Cerebellar nuclear complex (tissue), 1 donor: Measurements from ENCODE around the gene CXXC5.
A peak's percentile ranks its signal among the peaks of the same experiment; 100 is the strongest.

Experiments
- DNase-seq, 2 experiments: peaks; one replicate each; lab custom pipeline; 2025; lab: John Stamatoyannopoulos, UW

Gene CXXC5

GRCh38 chr5:139682016-139682975, 34.1 kb downstream of the CXXC5 start:
- no peak for DNase-seq

- no peak for DNase-seq
Observed at GRCh38 chr5:139683295-139684271, 35.4 kb downstream of the CXXC5 start.

GRCh38 chr5:139684350-139684880, 36.3 kb downstream of the CXXC5 start:
- no peak for DNase-seq

- peak; percentile 27 to 66 for DNase-seq
Observed at GRCh38 chr5:139684881-139685749, 37.0 kb downstream of the CXXC5 start.

GRCh38 chr5:139685886-139686285, 37.7 kb downstream of the CXXC5 start:
- no peak for DNase-seq

- no peak for DNase-seq
Observed at GRCh38 chr5:139686356-139686705, 38.2 kb downstream of the CXXC5 start.

GRCh38 chr5:139686706-139687441, 38.7 kb downstream of the CXXC5 start:
- no peak for DNase-seq

GRCh38 chr5:139687656-139688055, 39.5 kb downstream of the CXXC5 start:
- no peak for DNase-seq

GRCh38 chr5:139688088-139688702, 40.0 kb downstream of the CXXC5 start:
- DNase-seq, result no peak

GRCh38 chr5:139688751-139689372, 40.7 kb downstream of the CXXC5 start:
- DNase-seq, result no peak

- DNase-seq, result no peak
Observed at GRCh38 chr5:139689631-139690063, 41.5 kb downstream of the CXXC5 start.

GRCh38 chr5:139690064-139690802, 42.1 kb downstream of the CXXC5 start:
- no peak for DNase-seq

GRCh38 chr5:139690803-139691629, 42.9 kb downstream of the CXXC5 start:
- no peak for DNase-seq

- no peak for DNase-seq
Observed at GRCh38 chr5:139692148-139692547, 44.0 kb downstream of the CXXC5 start.

- DNase-seq, result no peak
Observed at GRCh38 chr5:139692679-139693308, 44.6 kb downstream of the CXXC5 start.

- DNase-seq, result no peak
Observed at GRCh38 chr5:139693676-139694364, 45.7 kb downstream of the CXXC5 start.
